ENCODE results near the gene CCSER1. TPM values are rescaled to one million over a fixed set of nuclear protein-coding genes. Genes with fewer than 3 reads are reported as not detected.
A peak's percentile ranks its signal among the peaks of the same experiment; 100 is the strongest.

Gene CCSER1
- total and polyA plus RNA-seq, 2 experiments from 2014 or later: 2.9 to 3.4 TPM

DNA sequence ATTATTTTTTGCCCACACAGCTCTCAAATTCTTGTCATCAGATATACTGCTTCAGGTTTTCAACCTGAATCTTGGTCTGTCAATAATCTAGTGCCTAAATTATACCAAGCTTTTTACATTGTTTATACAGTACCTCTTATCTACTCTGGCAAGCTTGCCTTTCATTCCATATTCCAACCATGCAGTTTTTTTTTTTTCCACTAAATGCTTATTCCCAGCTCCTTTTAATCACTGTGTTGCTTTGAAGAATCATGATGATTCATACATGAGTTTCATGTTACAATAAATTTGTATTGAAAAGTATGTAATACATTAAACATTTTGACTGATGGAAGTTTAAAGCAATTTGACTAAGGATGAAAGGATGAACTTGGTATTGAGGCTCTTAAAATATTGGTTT is 949.0 kb downstream of the CCSER1 start (continued):
- TF ChIP-seq EZH2 (IDR thresholded peaks at IDR 0.05; ENCODE audit: low read depth, unreplicated experiment): no peak

DNA sequence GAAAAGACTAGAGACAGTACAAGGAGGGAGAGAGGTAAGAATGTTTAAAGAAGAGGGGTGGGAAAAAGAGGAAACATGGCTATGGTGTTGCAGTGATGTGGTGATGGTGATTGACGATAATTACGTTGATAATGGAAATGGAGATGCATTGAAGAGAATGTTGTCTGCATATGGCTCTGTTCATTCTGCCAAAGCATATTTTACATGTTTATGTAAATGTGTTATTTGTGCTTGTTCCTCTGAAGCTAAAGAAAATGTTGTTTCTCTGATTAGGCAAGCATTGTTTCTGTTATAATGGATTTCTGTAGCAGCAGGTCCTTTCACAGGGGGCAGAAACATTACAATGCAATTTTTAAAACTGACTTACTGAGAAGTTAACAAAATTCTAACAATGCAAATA is 958.8 kb downstream of the CCSER1 start:
- Mint-ChIP-seq H3K27ac (peak overlapping the region; percentile 77), H3K4me3 (peak overlapping the region; percentile 22; the same call in 2 of the 3 replicates), H3K27me3 (ENCODE audit: insufficient read depth, low read depth, poor library complexity) (no peaks in the 10 kb centered on the region), H3K36me3 (ENCODE audit: low read depth) (peaks cover 9% of the 10 kb centered on the region; the same call in 2 of the 3 replicates), H3K9me3 (peaks cover 14% of the 10 kb centered on the region; the same call in 2 of the 3 replicates), H3K4me1 (peaks cover 29% of the 10 kb centered on the region)
- Histone ChIP-seq H3K79me2 (replicated peaks; ENCODE audit: insufficient read depth) (no peaks in the 10 kb centered on the region), H3K9me2 (ENCODE audit: insufficient read depth) (no peaks in the 10 kb centered on the region), H3K4me2 (peak overlapping the region; percentile 15), H2AFZ (no peak overlapping the region), H3F3A (replicated peaks; ENCODE audit: low read depth) (no peaks in the 10 kb centered on the region), H3K27me3 (ENCODE audit: insufficient read depth) (no peaks in the 10 kb centered on the region), H4K20me1 (replicated peaks; ENCODE audit: insufficient read depth) (no peaks in the 10 kb centered on the region), H3K36me3 (ENCODE audit: insufficient read depth) (no peaks in the 10 kb centered on the region), H3K4me3 (no peak overlapping the region; the same call in 1 of the 2 replicates), H3K4me1 (ENCODE audit: insufficient read depth) (peaks cover 41% of the 10 kb centered on the region), H3K27ac (ENCODE audit: low read depth) (peak overlapping the region; percentile 70)
- TF ChIP-seq ZNF331 (CRISPR knock-in tag; IDR thresholded peaks at IDR 0.05; ENCODE audit: low read depth) (no peak), CREB1 (CRISPR knock-in tag; IDR thresholded peaks at IDR 0.05; ENCODE audit: low read depth) (0 out of 2 replicates have a peak, but pooled peaks have one; percentile 3), NANOG (IDR thresholded peaks at IDR 0.05; ENCODE audit: borderline replicate concordance) (peak; percentile 95), JUNB (IDR thresholded peaks at IDR 0.05; ENCODE audit: unreplicated experiment) (no peak), POLR2AphosphoS5 (IDR thresholded peaks at IDR 0.05; ENCODE audit: low read depth) (no peak)
- TF ChIP-seq, protein P1, sequence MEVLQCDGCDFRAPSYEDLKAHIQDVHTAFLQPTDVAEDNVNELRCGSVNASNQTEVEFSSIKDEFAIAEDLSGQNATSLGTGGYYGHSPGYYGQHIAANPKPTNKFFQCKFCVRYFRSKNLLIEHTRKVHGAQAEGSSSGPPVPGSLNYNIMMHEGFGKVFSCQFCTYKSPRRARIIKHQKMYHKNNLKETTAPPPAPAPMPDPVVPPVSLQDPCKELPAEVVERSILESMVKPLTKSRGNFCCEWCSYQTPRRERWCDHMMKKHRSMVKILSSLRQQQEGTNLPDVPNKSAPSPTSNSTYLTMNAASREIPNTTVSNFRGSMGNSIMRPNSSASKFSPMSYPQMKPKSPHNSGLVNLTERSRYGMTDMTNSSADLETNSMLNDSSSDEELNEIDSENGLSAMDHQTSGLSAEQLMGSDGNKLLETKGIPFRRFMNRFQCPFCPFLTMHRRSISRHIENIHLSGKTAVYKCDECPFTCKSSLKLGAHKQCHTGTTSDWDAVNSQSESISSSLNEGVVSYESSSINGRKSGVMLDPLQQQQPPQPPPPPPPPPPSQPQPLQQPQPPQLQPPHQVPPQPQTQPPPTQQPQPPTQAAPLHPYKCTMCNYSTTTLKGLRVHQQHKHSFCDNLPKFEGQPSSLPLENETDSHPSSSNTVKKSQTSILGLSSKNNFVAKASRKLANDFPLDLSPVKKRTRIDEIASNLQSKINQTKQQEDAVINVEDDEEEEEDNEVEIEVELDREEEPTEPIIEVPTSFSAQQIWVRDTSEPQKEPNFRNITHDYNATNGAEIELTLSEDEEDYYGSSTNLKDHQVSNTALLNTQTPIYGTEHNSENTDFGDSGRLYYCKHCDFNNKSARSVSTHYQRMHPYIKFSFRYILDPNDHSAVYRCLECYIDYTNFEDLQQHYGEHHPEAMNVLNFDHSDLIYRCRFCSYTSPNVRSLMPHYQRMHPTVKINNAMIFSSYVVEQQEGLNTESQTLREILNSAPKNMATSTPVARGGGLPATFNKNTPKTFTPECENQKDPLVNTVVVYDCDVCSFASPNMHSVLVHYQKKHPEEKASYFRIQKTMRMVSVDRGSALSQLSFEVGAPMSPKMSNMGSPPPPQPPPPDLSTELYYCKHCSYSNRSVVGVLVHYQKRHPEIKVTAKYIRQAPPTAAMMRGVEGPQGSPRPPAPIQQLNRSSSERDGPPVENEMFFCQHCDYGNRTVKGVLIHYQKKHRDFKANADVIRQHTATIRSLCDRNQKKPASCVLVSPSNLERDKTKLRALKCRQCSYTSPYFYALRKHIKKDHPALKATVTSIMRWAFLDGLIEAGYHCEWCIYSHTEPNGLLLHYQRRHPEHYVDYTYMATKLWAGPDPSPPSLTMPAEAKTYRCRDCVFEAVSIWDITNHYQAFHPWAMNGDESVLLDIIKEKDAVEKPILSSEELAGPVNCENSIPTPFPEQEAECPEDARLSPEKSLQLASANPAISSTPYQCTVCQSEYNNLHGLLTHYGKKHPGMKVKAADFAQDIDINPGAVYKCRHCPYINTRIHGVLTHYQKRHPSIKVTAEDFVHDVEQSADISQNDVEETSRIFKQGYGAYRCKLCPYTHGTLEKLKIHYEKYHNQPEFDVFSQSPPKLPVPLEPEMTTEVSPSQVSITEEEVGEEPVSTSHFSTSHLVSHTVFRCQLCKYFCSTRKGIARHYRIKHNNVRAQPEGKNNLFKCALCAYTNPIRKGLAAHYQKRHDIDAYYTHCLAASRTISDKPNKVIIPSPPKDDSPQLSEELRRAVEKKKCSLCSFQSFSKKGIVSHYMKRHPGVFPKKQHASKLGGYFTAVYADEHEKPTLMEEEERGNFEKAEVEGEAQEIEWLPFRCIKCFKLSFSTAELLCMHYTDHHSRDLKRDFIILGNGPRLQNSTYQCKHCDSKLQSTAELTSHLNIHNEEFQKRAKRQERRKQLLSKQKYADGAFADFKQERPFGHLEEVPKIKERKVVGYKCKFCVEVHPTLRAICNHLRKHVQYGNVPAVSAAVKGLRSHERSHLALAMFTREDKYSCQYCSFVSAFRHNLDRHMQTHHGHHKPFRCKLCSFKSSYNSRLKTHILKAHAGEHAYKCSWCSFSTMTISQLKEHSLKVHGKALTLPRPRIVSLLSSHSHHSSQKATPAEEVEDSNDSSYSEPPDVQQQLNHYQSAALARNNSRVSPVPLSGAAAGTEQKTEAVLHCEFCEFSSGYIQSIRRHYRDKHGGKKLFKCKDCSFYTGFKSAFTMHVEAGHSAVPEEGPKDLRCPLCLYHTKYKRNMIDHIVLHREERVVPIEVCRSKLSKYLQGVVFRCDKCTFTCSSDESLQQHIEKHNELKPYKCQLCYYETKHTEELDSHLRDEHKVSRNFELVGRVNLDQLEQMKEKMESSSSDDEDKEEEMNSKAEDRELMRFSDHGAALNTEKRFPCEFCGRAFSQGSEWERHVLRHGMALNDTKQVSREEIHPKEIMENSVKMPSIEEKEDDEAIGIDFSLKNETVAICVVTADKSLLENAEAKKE (CRISPR knock-in tag; IDR thresholded peaks at IDR 0.05): no peak
- ATAC-seq (peak; percentile 58), DNase-seq (ENCODE audit: low spot score) (peak; percentile 16)
